GM12878 (cell line): ENCODE data around the gene FOXD3. TPM values are rescaled to one million over a fixed set of nuclear protein-coding genes. Genes with fewer than 3 reads are reported as not detected.

ENCODE experiments used
- ATAC-seq: fragments of 200-7000 bp; cut with Tn5 transposase; 3 replicates; pipeline ENCODE4 v1.9.1; 2020; ENCODE audit warnings: mild to moderate bottlenecking, moderate library complexity
- BruUV-seq: library from RNA; stranded (reverse); fragments of 400-500 nt; replicated peaks from 2 replicates; lab custom pipeline; 2021; lab: Mats Ljungman, UMichigan
- CTCF ChIA-PET: fragments of 300-600 bp; sonication (Branson Sonifier 250); formaldehyde crosslinking; extraction: SDS; loops from one replicate; lab custom pipeline; 2021; ENCODE audit warnings: inconsistent platforms; lab: Yijun Ruan, JAX
- POLR2A ChIA-PET: fragments of 350-600 bp; formaldehyde crosslinking; extraction: SDS; loops from one replicate; lab custom pipeline; 2021; ENCODE audit warnings: inconsistent platforms; lab: Charles Lee
- RAD21 ChIA-PET: fragments of 300-600 bp; sonication (Branson Sonifier 250); formaldehyde crosslinking; loops from one replicate; lab custom pipeline; 2023; ENCODE audit warnings: antibody characterized with exemption; ENCODE audit not compliant: unreplicated experiment; lab: Charles Lee
- SMC1A ChIA-PET: fragments of 300-600 bp; sonication (Branson Sonifier 250); formaldehyde crosslinking; loops from one replicate; lab custom pipeline; 2023; ENCODE audit not compliant: unreplicated experiment, uncharacterized antibody; lab: Charles Lee
- DNase-seq: peaks from one replicate; pipeline ENCODE4 v3.0.0-alpha.2; 2011; ENCODE audit warnings: low read depth, low spot score
- FAIRE-seq: peaks from 3 replicates; lab custom pipeline; 2011; peaks lifted over from hg19 to GRCh38; lab: Jason Lieb, UNC
- H2AFZ ChIP-seq: 2 replicates; pipeline ENCODE4 v1.6.0; 2011; ENCODE audit warnings: low read depth, low read length, control low read depth; ENCODE audit not compliant: control insufficient read depth
- H3K27ac ChIP-seq: 2 replicates; pipeline ENCODE4 v1.5.1; 2011; ENCODE audit warnings: control low read depth; ENCODE audit not compliant: control insufficient read depth, insufficient read depth
- H3K27me3 ChIP-seq, 2 experiments: replicated peaks in 1 of 2; 2 replicates each; pipeline versions ENCODE4 v1.6.0 to v1.6.1; 2011; ENCODE audit warnings: low read length in 1 of 2; ENCODE audit not compliant: control insufficient read depth in 2 of 2, insufficient read depth in 2 of 2
- H3K36me3 ChIP-seq, 2 experiments: 2 replicates each; pipeline ENCODE4 v1.5.1; 2011; ENCODE audit warnings: low read length in 1 of 2; ENCODE audit not compliant: control insufficient read depth in 2 of 2, insufficient read depth in 2 of 2
- H3K4me1 ChIP-seq: 2 replicates; pipeline ENCODE4 v1.6.1; 2011; ENCODE audit warnings: mild to moderate bottlenecking, low read length, moderate library complexity, mixed read lengths; ENCODE audit not compliant: control insufficient read depth, insufficient read depth
- H3K4me2 ChIP-seq: 2 replicates; pipeline ENCODE4 v1.6.0; 2011; ENCODE audit warnings: control low read depth; ENCODE audit not compliant: control insufficient read depth, insufficient read depth
- H3K4me3 ChIP-seq: fragments of 200-600 bp; sonication (generic); 2 replicates; pipeline ENCODE4 v1.5.1; 2016
- H3K79me2 ChIP-seq: 2 replicates; pipeline ENCODE4 v1.6.0; 2011; ENCODE audit warnings: low read length; ENCODE audit not compliant: control insufficient read depth, insufficient read depth
- H3K9ac ChIP-seq: 2 replicates; pipeline ENCODE4 v1.8.0; 2011; ENCODE audit warnings: low read length, control low read depth, mixed read lengths; ENCODE audit not compliant: control insufficient read depth, insufficient read depth
- H3K9me3 ChIP-seq: replicated peaks from 3 replicates; pipeline ENCODE4 v1.5.1; 2011; ENCODE audit warnings: mild to moderate bottlenecking, low read length; ENCODE audit not compliant: control insufficient read depth, insufficient read depth
- H4K20me1 ChIP-seq: 2 replicates; pipeline ENCODE4 v1.6.0; 2011; ENCODE audit not compliant: control insufficient read depth, insufficient read depth
- CREM ChIP-seq: IDR thresholded peaks from 2 replicates; pipeline ENCODE4 v1.6.1; 2014; ENCODE audit warnings: antibody characterized with exemption, low read depth
- FOS ChIP-seq: IDR thresholded peaks from 3 replicates; pipeline ENCODE4 v1.6.1; 2011; ENCODE audit warnings: borderline replicate concordance; ENCODE audit not compliant: insufficient read length; ENCODE audit errors: extremely low read depth
- IKZF1 ChIP-seq: fragments of 450-650 bp; conservative IDR thresholded peaks from 2 replicates; pipeline ENCODE4 v1.6.1; 2017; ENCODE audit warnings: antibody characterized with exemption, mild to moderate bottlenecking
- LARP7 ChIP-seq: fragments of 450-650 bp; IDR thresholded peaks from 2 replicates; pipeline ENCODE4 v1.6.1; 2017; ENCODE audit warnings: mild to moderate bottlenecking
- NFYA ChIP-seq: IDR thresholded peaks from 2 replicates; pipeline ENCODE4 v1.6.1; 2011; ENCODE audit warnings: low read depth, mild to moderate bottlenecking, low read length, improper control_type of control experiment, borderline replicate concordance
- POLR2AphosphoS2 ChIP-seq: IDR thresholded peaks from 2 replicates; pipeline ENCODE4 v1.6.1; 2011; ENCODE audit warnings: low read depth, mild to moderate bottlenecking, low read length, improper control_type of control experiment, moderate library complexity
- RAD21 ChIP-seq: IDR thresholded peaks from 2 replicates; pipeline ENCODE4 v1.6.1; 2011; ENCODE audit warnings: mild to moderate bottlenecking, low read depth, low read length, moderate library complexity; ENCODE audit not compliant: insufficient read depth
- RUNX3 ChIP-seq: IDR thresholded peaks from 2 replicates; pipeline ENCODE4 v1.6.1; 2012; ENCODE audit warnings: low read length, inconsistent platforms
- SMC3 ChIP-seq: IDR thresholded peaks from 2 replicates; pipeline ENCODE4 v1.6.1; 2011; ENCODE audit warnings: low read length, improper control_type of control experiment, borderline replicate concordance
- SRF ChIP-seq, 2 experiments: IDR thresholded peaks; 2 replicates each; pipeline ENCODE4 v1.6.1; 2011; ENCODE audit warnings: low read depth in 2 of 2, low read length in 2 of 2, mild to moderate bottlenecking in 1 of 2, moderate library complexity in 1 of 2
- SUZ12 ChIP-seq: fragments of 200-600 bp; sonication (generic); IDR thresholded peaks from one replicate; pipeline ENCODE4 v1.6.1; 2018; ENCODE audit warnings: antibody characterized with exemption, mild to moderate bottlenecking; ENCODE audit not compliant: unreplicated experiment
- YY1 ChIP-seq: IDR thresholded peaks from 2 replicates; pipeline ENCODE4 v1.6.1; 2011; ENCODE audit warnings: low read depth, mild to moderate bottlenecking, low read length
- WGBS: methylation state at CpG from one replicate; pipeline ENCODE4 v1.1.6; 2016; ENCODE audit warnings: low lambda C conversion rate; ENCODE audit not compliant: insufficient replicate concordance, insufficient coverage; ENCODE audit errors: missing lambda C conversion rate; 5-methylcytosine and 5-hydroxymethylcytosine counted together
- in situ Hi-C: fragments of 300-500 bp; cut with MboI; formaldehyde crosslinking; loops from 9 replicates; pipeline ENCODE4 v1.14.3; 2018; ENCODE audit warnings: mixed read lengths
- intact Hi-C: fragments of 100-400 bp; cut with micrococcal nuclease; formaldehyde crosslinking; loops from one replicate; pipeline ENCODE4 v1.14.2; 2022; ENCODE audit not compliant: unreplicated experiment
- polyA plus RNA-seq, 11 experiments: library from polyadenylated mRNA; depleted of rRNA in 4 of 11; unstranded in 6 of 11; stranded (reverse) in 5 of 11; fragments of >200 nt; fragmentation: Nextera tagmentation in 4 of 11; fragmentation: Illumina TruSeq in 1 of 11; extraction: Ambion mirVana in 4 of 11; extraction: Trizol in 1 of 11; gene quantifications; 1 replicate in 1 of 11; 2 replicates in 10 of 11; pipeline versions ENCODE4 v1.2.1 to v1.2.3, GENCODE V29; 2011 to 2016; ENCODE audit warnings: inconsistent platforms in 2 of 11, missing spikeins in 2 of 11, low read depth in 1 of 11
- total RNA-seq, 4 experiments: library from RNA; depleted of rRNA in 3 of 4; stranded (reverse); fragments of >200 nt in 3 of 4; fragmentation: Illumina TruSeq in 1 of 4; extraction: Trizol in 1 of 4; gene quantifications; 2 replicates each; pipeline versions ENCODE4 v1.2.1 to v1.2.3, GENCODE V29; 2013 to 2021
- TF ChIP-seq, protein P1 (sequence below), 3 experiments: IDR thresholded peaks in 2 of 3; conservative IDR thresholded peaks in 1 of 3; 2 replicates each; pipeline ENCODE4 v1.5.1; 2011; ENCODE audit warnings: low read depth in 3 of 3, low read length in 3 of 3, mild to moderate bottlenecking in 3 of 3, control low read depth in 2 of 3, moderate library complexity in 2 of 3, inconsistent platforms in 1 of 3, mixed read lengths in 1 of 3; ENCODE audit not compliant: control insufficient read depth in 2 of 3, insufficient read depth in 1 of 3; ENCODE audit errors: extremely low read depth in 1 of 3

Gene FOXD3
- total and polyA plus RNA-seq, 10 of the 15 experiments (the other 5 are each of a cell fraction or from before 2014, with no cell fraction given): not detected

- Histone ChIP-seq H4K20me1 (no peaks in the 10 kb centered on the region), H3K9me3 (no peaks in the 10 kb centered on the region; the same call in 1 of the 3 replicates), H3K36me3 (no peaks in the 10 kb centered on the region), H3K4me3 (peak overlapping the region; percentile 69), H3K4me2 (peak overlapping the region; percentile 84), H3K4me1 (no peaks in the 10 kb centered on the region), H3K27me3 (peaks cover 9 to 35% of the 10 kb centered on the region in 2 experiments), H3K27ac (no peak overlapping the region), H3K79me2 (no peaks in the 10 kb centered on the region), H2AFZ (peak overlapping the region; percentile 81)
- ChIA-PET SMC1A (no interaction called here), RAD21 (interaction anchor here (1.0 kb wide), 1 partner anchor 220 kb away, joined by 3 read pairs; no protein-coding TSS in a partner anchor), POLR2A (no interaction called here), CTCF (interaction anchor here (0.6 to 1.3 kb wide), 4 partner anchors 10 to 972 kb away, joined by 3 to 5 read pairs (median 3); no protein-coding TSS in a partner anchor)
- no TSS peak for BruUV-seq
- in situ Hi-C loops: no loop called here
- ATAC-seq: peak; percentile 96
- intact Hi-C loops: loop anchor here (1.0 to 10.0 kb wide), 3 partner anchors 124 to 362 kb away; no protein-coding TSS in a partner anchor
- no peak for DNase-seq
- WGBS: 38% methylated on average over 36 of the region's 80 CpGs
- FAIRE-seq: peak; percentile 35
- TF ChIP-seq NFYA: no peak
- peak; percentile 40 for TF ChIP-seq IKZF1
- no peak for TF ChIP-seq POLR2AphosphoS2
- TF ChIP-seq LARP7: 0 out of 2 replicates have a peak, but pooled peaks have one; percentile 18
- no peak for TF ChIP-seq SRF (IDR thresholded peaks at IDR 0.05; ENCODE audit: low read depth in 2 of 2, low read length in 2 of 2)
- peak; percentile 45 for TF ChIP-seq SMC3
- no peak for TF ChIP-seq CREM
- peak; percentile 70 for TF ChIP-seq SUZ12
- TF ChIP-seq YY1: 0 out of 2 replicates have a peak, but pooled peaks have one; percentile 6
- TF ChIP-seq RAD21: peak; percentile 35; the same call in 1 of the 2 replicates
- no peak for TF ChIP-seq FOS
- TF ChIP-seq, protein P1, sequence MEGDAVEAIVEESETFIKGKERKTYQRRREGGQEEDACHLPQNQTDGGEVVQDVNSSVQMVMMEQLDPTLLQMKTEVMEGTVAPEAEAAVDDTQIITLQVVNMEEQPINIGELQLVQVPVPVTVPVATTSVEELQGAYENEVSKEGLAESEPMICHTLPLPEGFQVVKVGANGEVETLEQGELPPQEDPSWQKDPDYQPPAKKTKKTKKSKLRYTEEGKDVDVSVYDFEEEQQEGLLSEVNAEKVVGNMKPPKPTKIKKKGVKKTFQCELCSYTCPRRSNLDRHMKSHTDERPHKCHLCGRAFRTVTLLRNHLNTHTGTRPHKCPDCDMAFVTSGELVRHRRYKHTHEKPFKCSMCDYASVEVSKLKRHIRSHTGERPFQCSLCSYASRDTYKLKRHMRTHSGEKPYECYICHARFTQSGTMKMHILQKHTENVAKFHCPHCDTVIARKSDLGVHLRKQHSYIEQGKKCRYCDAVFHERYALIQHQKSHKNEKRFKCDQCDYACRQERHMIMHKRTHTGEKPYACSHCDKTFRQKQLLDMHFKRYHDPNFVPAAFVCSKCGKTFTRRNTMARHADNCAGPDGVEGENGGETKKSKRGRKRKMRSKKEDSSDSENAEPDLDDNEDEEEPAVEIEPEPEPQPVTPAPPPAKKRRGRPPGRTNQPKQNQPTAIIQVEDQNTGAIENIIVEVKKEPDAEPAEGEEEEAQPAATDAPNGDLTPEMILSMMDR (IDR thresholded peaks at IDR 0.05 in 2 of 3, conservative IDR thresholded peaks at IDR 0.05 in 1 of 3; ENCODE audit: control insufficient read depth in 2 of 3, extremely low read depth in 1 of 3, insufficient read depth in 1 of 3, low read depth in 3 of 3, low read length in 3 of 3): peak; percentile 60 to 87 (median 66)
- no peak for TF ChIP-seq RUNX3
- TF ChIP-seq, all 136 proteins: peak for 7
- H3K9ac ChIP-seq: no peak overlapping the region
Measured at GRCh38 chr1:63316984-63317816, 5.2 kb upstream of the FOXD3 start.
